HepG2 (cell line): ENCODE data around the gene TCERG1L. TPM values are rescaled to one million over a fixed set of nuclear protein-coding genes. Genes with fewer than 3 reads are reported as not detected.

Experiments used
- ATAC-seq: fragments of 200-7000 bp; cut with Tn5 transposase; 3 replicates; pipeline ENCODE4 v1.9.1; 2020; ENCODE audit warnings: mild to moderate bottlenecking, moderate library complexity
- BruUV-seq: library from RNA; stranded (reverse); fragments of 400-500 nt; replicated peaks from 2 replicates; lab custom pipeline; 2021; lab: Mats Ljungman, UMichigan
- CTCF ChIA-PET: fragments of 300-600 bp; formaldehyde crosslinking; extraction: SDS; loops from one replicate; lab custom pipeline; 2021; ENCODE audit warnings: low total read pairs, inconsistent platforms, low intra/inter-chr PET ratio; lab: Yijun Ruan, JAX
- POLR2A ChIA-PET: fragments of 350-600 bp; sonication (Branson Sonifier 250); formaldehyde crosslinking; loops from one replicate; lab custom pipeline; 2020; ENCODE audit warnings: antibody characterized with exemption, inconsistent platforms; lab: Yijun Ruan, JAX
- DNase-seq: peaks from one replicate; pipeline ENCODE4 v3.0.0-alpha.2; 2015; ENCODE audit warnings: low spot score
- FAIRE-seq: peaks from 3 replicates; lab custom pipeline; 2011; peaks lifted over from hg19 to GRCh38; lab: Jason Lieb, UNC
- H2AFZ ChIP-seq: one replicate; pipeline ENCODE4 v1.6.1; 2011; ENCODE audit warnings: low read length, inconsistent platforms
- H3K27ac ChIP-seq: fragments of 300-600 bp; 3 replicates; pipeline ENCODE4 v1.8.0; 2011; ENCODE audit warnings: mixed run types, mild to moderate bottlenecking, mixed read lengths, low read length, inconsistent platforms; ENCODE audit not compliant: insufficient read depth; ENCODE audit errors: extremely low read length
- H3K27me3 ChIP-seq, 2 experiments: fragments of 200-600 bp in 1 of 2; 2 replicates in 1 of 2; 3 replicates in 1 of 2; pipeline versions ENCODE4 v1.6.0 to v1.8.0; 2011; ENCODE audit warnings: low read length in 2 of 2, mild to moderate bottlenecking in 2 of 2, moderate library complexity in 2 of 2, inconsistent platforms in 1 of 2; ENCODE audit not compliant: insufficient read depth in 2 of 2, control insufficient read depth in 1 of 2
- H3K36me3 ChIP-seq, 2 experiments: fragments of 200-600 bp in 1 of 2; replicated peaks in 1 of 2; 2 replicates in 1 of 2; 3 replicates in 1 of 2; pipeline versions ENCODE4 v1.5.1 to v1.8.0; 2011; ENCODE audit warnings: low read length in 2 of 2, inconsistent platforms in 1 of 2; ENCODE audit not compliant: insufficient read depth in 2 of 2, control insufficient read depth in 1 of 2
- H3K4me1 ChIP-seq: 2 replicates; pipeline ENCODE4 v1.5.1; 2012; ENCODE audit warnings: low read length, inconsistent platforms; ENCODE audit not compliant: insufficient read depth
- H3K4me2 ChIP-seq: 2 replicates; pipeline ENCODE4 v1.6.0; 2011; ENCODE audit warnings: low read depth, low read length, inconsistent platforms
- H3K4me3 ChIP-seq, 3 experiments: fragments of 200-600 bp in 1 of 3; sonication (generic), shearing (Covaris generic) in 1 of 3; replicated peaks in 1 of 3; 2 replicates each; pipeline ENCODE4 v1.5.1; 2011 to 2016; ENCODE audit warnings: low read length in 3 of 3, inconsistent platforms in 2 of 3, low read depth in 2 of 3, mild to moderate bottlenecking in 2 of 3, control low read depth in 1 of 3, mixed read lengths in 1 of 3; ENCODE audit not compliant: insufficient read depth in 1 of 3
- H3K79me2 ChIP-seq: one replicate; pipeline ENCODE4 v1.6.1; 2011; ENCODE audit warnings: low read length, inconsistent platforms; ENCODE audit not compliant: insufficient read depth
- H3K9ac ChIP-seq: 2 replicates; pipeline ENCODE4 v1.6.0; 2011; ENCODE audit warnings: mild to moderate bottlenecking, low read depth, low read length, inconsistent platforms; ENCODE audit not compliant: insufficient read depth
- H3K9me3 ChIP-seq: 2 replicates; pipeline ENCODE4 v1.5.1; 2012; ENCODE audit warnings: mild to moderate bottlenecking, low read length
- H4K20me1 ChIP-seq: 2 replicates; pipeline ENCODE4 v1.6.0; 2011; ENCODE audit warnings: inconsistent platforms, mild to moderate bottlenecking, low read length, moderate library complexity; ENCODE audit not compliant: insufficient read depth
- DPF2 ChIP-seq: sonication (generic); formaldehyde crosslinking; IDR thresholded peaks from 2 replicates; pipeline ENCODE4 v1.4.0; 2020; ENCODE audit warnings: mild to moderate bottlenecking, low read depth, missing genetic modification reagents, borderline replicate concordance
- PHB2 ChIP-seq: fragments of 450-650 bp; IDR thresholded peaks from 2 replicates; pipeline ENCODE4 v1.6.1; 2018; ENCODE audit not compliant: partially characterized antibody
- ZNF101 ChIP-seq: sonication (generic); formaldehyde crosslinking; IDR thresholded peaks from 2 replicates; pipeline ENCODE4 v1.4.0; 2020; ENCODE audit warnings: mild to moderate bottlenecking, low read depth, missing genetic modification reagents, borderline replicate concordance
- ZNF121 ChIP-seq: sonication (generic); formaldehyde crosslinking; IDR thresholded peaks from 2 replicates; pipeline ENCODE4 v1.5.0; 2020; ENCODE audit warnings: mild to moderate bottlenecking, missing genetic modification reagents
- ZNF768 ChIP-seq: sonication (generic); formaldehyde crosslinking; IDR thresholded peaks from 2 replicates; pipeline ENCODE4 v1.4.0; 2020; ENCODE audit warnings: missing genetic modification reagents
- WGBS: methylation state at CpG from one replicate; pipeline ENCODE4 v1.1.6; 2017; ENCODE audit warnings: low lambda C conversion rate; 5-methylcytosine and 5-hydroxymethylcytosine counted together
- in situ Hi-C: cut with HindIII; loops from 2 replicates; pipeline ENCODE4 v1.10.0; 2017; ENCODE audit warnings: low pct_unique_long_range_greater_than_20kb; ENCODE audit not compliant: extremely low pct_ligation_motif_present
- intact Hi-C: fragments of 100-400 bp; cut with micrococcal nuclease; formaldehyde crosslinking; loops from one replicate; pipeline ENCODE4 v1.10.0; 2022; ENCODE audit not compliant: unreplicated experiment
- polyA plus RNA-seq, 8 experiments: library from polyadenylated mRNA; depleted of rRNA in 3 of 8; stranded (reverse) in 7 of 8; unstranded in 1 of 8; fragments of >200 nt; fragmentation: Illumina TruSeq in 4 of 8; extraction: Trizol in 4 of 8; gene quantifications; 2 replicates each; pipeline versions ENCODE4 v1.2.1 to v1.2.3, GENCODE V29; 2011 to 2016; ENCODE audit warnings: low read depth in 4 of 8, missing spikeins in 1 of 8, mixed read lengths in 1 of 8; ENCODE audit not compliant: insufficient read depth in 1 of 8
- total RNA-seq, 5 experiments: library from RNA; depleted of rRNA; stranded (reverse); fragments of >200 nt; fragmentation: Illumina TruSeq; extraction: Trizol; gene quantifications; 2 replicates each; pipeline ENCODE4 v1.2.3, GENCODE V29; 2016; ENCODE audit warnings: low read depth in 1 of 5
- TF ChIP-seq, protein P1 (sequence below): sonication (generic); formaldehyde crosslinking; IDR thresholded peaks from 2 replicates; pipeline ENCODE4 v1.5.1; 2020; ENCODE audit warnings: mild to moderate bottlenecking, missing genetic modification reagents, borderline replicate concordance
- TF ChIP-seq, protein P2 (sequence below): sonication (generic); formaldehyde crosslinking; IDR thresholded peaks from 2 replicates; pipeline ENCODE4 v1.4.0; 2020; ENCODE audit warnings: missing genetic modification reagents
- TF ChIP-seq, protein P3 (sequence below): sonication (generic); formaldehyde crosslinking; IDR thresholded peaks from 2 replicates; pipeline ENCODE4 v1.9.0; 2021; ENCODE audit warnings: missing genetic modification reagents, mild to moderate bottlenecking, borderline replicate concordance

TCERG1L gene
- total and polyA plus RNA-seq, 2 of the 13 experiments (the other 11 are each of a cell fraction or from before 2014, with no cell fraction given), result not detected

DNA sequence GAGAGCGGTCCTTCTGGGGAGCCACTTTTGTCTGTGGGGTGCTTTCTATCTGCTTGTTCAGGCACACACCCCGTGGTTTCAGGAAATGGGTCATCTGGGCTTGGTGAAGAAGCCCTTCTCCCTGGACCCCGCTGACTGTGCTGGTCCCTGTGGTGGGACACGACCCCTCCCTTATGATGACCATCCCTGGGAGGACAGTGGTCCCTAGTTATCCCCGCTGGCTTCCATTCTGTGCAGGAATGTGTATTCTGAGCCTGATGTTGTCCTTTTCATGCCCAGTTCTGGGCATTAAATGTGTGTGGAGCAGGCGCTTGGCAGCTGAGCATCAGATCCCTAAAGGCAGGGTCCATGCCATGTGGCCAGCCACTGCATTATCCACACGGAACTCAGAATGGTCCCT, 71.6 kb downstream of the TCERG1L start:
- FAIRE-seq, result no peak
- H3K9ac ChIP-seq, result no peak overlapping the region
- no peaks in the 10 kb centered on the region for H3K9me3 ChIP-seq
- no peaks in the 10 kb centered on the region for H3K79me2 ChIP-seq
- in situ Hi-C loops (loop anchor here (10.0 kb wide), 1 partner anchor 635 kb away; no protein-coding TSS in a partner anchor), intact Hi-C loops (no loop called here)
- ChIA-PET CTCF (no interaction called here), POLR2A (no interaction called here)
- H3K4me1 ChIP-seq, result no peaks in the 10 kb centered on the region
- H3K4me2 ChIP-seq, result no peak overlapping the region
- no peak for TF ChIP-seq ZNF768 (CRISPR knock-in tag)
- no peak for DNase-seq
- H4K20me1 ChIP-seq, result no peaks in the 10 kb centered on the region
- no peaks in the 10 kb centered on the region for H3K36me3 ChIP-seq
- no peak for ATAC-seq
- H3K4me3 ChIP-seq, result no peak overlapping the region
- whole genome bisulfite sequencing, result 23% methylated on average over 6 of the region's 7 CpGs
- BruUV-seq, result no TSS peak
- H3K27ac ChIP-seq, result no peak overlapping the region
- H3K27me3 ChIP-seq, result peaks cover 1 to 34% of the 10 kb centered on the region in 2 experiments; a peak in 3 of 5 replicates
- H2AFZ ChIP-seq, result no peak overlapping the region

DNA sequence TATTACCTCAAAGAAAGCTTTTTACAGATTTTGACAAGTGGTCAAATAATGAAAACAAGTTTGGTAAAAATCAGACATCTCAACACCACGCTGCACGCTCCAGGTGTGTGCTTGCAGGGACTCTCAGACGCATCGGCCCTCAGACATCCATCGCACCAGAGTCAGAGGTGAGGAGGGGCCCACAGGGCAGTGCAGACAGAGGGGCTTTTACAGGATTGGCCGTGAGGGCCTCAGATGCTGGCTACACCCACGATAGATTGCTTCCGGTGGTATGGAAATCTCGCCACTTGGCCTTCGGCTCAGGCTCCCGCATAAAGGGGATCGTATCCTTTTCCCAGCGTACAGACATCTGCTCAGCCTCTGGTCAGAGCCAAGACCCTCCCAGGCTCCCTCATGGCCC, 72.1 kb downstream of the TCERG1L start:
- WGBS, result 34% methylated on average over 9 of the region's 13 CpGs
- H3K4me1 ChIP-seq, result no peaks in the 10 kb centered on the region
- no peak overlapping the region for H2AFZ ChIP-seq
- no peak overlapping the region for H3K27ac ChIP-seq
- ChIA-PET CTCF (no interaction called here), POLR2A (no interaction called here)
- H3K9ac ChIP-seq, result no peak overlapping the region
- no peaks in the 10 kb centered on the region for H3K36me3 ChIP-seq
- no peaks in the 10 kb centered on the region for H3K79me2 ChIP-seq
- ATAC-seq, result no peak
- BruUV-seq, result no TSS peak
- no peak for DNase-seq
- no peak for FAIRE-seq
- no peak overlapping the region for H3K4me3 ChIP-seq
- H3K27me3 ChIP-seq, result peaks cover 1 to 34% of the 10 kb centered on the region in 2 experiments; a peak in 3 of 5 replicates
- H3K4me2 ChIP-seq, result no peak overlapping the region
- in situ Hi-C loops (no loop called here), intact Hi-C loops (no loop called here)
- H3K9me3 ChIP-seq, result no peaks in the 10 kb centered on the region
- H4K20me1 ChIP-seq, result no peaks in the 10 kb centered on the region
- no peak for TF ChIP-seq PHB2
- no peak for TF ChIP-seq ZNF121
- TF ChIP-seq, protein P1, sequence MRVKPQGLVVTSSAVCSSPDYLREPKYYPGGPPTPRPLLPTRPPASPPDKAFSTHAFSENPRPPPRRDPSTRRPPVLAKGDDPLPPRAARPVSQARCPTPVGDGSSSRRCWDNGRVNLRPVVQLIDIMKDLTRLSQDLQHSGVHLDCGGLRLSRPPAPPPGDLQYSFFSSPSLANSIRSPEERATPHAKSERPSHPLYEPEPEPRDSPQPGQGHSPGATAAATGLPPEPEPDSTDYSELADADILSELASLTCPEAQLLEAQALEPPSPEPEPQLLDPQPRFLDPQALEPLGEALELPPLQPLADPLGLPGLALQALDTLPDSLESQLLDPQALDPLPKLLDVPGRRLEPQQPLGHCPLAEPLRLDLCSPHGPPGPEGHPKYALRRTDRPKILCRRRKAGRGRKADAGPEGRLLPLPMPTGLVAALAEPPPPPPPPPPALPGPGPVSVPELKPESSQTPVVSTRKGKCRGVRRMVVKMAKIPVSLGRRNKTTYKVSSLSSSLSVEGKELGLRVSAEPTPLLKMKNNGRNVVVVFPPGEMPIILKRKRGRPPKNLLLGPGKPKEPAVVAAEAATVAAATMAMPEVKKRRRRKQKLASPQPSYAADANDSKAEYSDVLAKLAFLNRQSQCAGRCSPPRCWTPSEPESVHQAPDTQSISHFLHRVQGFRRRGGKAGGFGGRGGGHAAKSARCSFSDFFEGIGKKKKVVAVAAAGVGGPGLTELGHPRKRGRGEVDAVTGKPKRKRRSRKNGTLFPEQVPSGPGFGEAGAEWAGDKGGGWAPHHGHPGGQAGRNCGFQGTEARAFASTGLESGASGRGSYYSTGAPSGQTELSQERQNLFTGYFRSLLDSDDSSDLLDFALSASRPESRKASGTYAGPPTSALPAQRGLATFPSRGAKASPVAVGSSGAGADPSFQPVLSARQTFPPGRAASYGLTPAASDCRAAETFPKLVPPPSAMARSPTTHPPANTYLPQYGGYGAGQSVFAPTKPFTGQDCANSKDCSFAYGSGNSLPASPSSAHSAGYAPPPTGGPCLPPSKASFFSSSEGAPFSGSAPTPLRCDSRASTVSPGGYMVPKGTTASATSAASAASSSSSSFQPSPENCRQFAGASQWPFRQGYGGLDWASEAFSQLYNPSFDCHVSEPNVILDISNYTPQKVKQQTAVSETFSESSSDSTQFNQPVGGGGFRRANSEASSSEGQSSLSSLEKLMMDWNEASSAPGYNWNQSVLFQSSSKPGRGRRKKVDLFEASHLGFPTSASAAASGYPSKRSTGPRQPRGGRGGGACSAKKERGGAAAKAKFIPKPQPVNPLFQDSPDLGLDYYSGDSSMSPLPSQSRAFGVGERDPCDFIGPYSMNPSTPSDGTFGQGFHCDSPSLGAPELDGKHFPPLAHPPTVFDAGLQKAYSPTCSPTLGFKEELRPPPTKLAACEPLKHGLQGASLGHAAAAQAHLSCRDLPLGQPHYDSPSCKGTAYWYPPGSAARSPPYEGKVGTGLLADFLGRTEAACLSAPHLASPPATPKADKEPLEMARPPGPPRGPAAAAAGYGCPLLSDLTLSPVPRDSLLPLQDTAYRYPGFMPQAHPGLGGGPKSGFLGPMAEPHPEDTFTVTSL, result no peak
- no peak for TF ChIP-seq ZNF101
- TF ChIP-seq, protein P2, sequence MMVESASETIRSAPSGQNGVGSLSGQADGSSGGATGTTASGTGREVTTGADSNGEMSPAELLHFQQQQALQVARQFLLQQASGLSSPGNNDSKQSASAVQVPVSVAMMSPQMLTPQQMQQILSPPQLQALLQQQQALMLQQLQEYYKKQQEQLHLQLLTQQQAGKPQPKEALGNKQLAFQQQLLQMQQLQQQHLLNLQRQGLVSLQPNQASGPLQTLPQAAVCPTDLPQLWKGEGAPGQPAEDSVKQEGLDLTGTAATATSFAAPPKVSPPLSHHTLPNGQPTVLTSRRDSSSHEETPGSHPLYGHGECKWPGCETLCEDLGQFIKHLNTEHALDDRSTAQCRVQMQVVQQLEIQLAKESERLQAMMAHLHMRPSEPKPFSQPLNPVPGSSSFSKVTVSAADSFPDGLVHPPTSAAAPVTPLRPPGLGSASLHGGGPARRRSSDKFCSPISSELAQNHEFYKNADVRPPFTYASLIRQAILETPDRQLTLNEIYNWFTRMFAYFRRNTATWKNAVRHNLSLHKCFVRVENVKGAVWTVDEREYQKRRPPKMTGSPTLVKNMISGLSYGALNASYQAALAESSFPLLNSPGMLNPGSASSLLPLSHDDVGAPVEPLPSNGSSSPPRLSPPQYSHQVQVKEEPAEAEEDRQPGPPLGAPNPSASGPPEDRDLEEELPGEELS (CRISPR knock-in tag), result no peak
- no peak for TF ChIP-seq DPF2 (CRISPR knock-in tag)
- TF ChIP-seq, protein P3, sequence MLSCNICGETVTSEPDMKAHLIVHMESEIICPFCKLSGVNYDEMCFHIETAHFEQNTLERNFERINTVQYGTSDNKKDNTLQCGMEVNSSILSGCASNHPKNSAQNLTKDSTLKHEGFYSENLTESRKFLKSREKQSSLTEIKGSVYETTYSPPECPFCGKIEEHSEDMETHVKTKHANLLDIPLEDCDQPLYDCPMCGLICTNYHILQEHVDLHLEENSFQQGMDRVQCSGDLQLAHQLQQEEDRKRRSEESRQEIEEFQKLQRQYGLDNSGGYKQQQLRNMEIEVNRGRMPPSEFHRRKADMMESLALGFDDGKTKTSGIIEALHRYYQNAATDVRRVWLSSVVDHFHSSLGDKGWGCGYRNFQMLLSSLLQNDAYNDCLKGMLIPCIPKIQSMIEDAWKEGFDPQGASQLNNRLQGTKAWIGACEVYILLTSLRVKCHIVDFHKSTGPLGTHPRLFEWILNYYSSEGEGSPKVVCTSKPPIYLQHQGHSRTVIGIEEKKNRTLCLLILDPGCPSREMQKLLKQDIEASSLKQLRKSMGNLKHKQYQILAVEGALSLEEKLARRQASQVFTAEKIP (CRISPR knock-in tag), result no peak
